HL-60 (cell line): Measurements from ENCODE around the gene SMLR1.

Experiments
- DNase-seq, 2 experiments: peaks; one replicate each; pipeline ENCODE4 v3.0.0-alpha.2; 2010 to 2020; ENCODE audit warnings: low read depth in 1 of 2, low spot score in 1 of 2
- H3K27ac ChIP-seq: fragments of 250-450 bp; sonication (Bioruptor Pico); replicated peaks from 2 replicates; pipeline ENCODE4 v1.5.1; 2020; ENCODE audit warnings: mild to moderate bottlenecking, moderate library complexity
- H3K27me3 ChIP-seq: fragments of 250-450 bp; sonication (Bioruptor Pico); 2 replicates; pipeline ENCODE4 v1.5.1; 2021; ENCODE audit warnings: mild to moderate bottlenecking, moderate library complexity; ENCODE audit not compliant: insufficient read depth, poor library complexity, severe bottlenecking
- H3K4me3 ChIP-seq: replicated peaks from 2 replicates; pipeline ENCODE4 v1.5.1; 2011; ENCODE audit warnings: mild to moderate bottlenecking, control low read depth, low read length; ENCODE audit not compliant: insufficient read depth
- GABPA ChIP-seq: IDR thresholded peaks from 2 replicates; pipeline ENCODE4 v1.6.1; 2012; ENCODE audit warnings: low read depth
- POLR2AphosphoS5 ChIP-seq: IDR thresholded peaks from 2 replicates; pipeline ENCODE4 v1.6.1; 2012; ENCODE audit warnings: low read depth
- REST ChIP-seq: IDR thresholded peaks from 2 replicates; pipeline ENCODE4 v1.6.1; 2012; ENCODE audit warnings: low read depth; ENCODE audit not compliant: insufficient replicate concordance
- SPI1 ChIP-seq: IDR thresholded peaks from 2 replicates; pipeline ENCODE4 v1.6.1; 2012; ENCODE audit warnings: low read depth, mild to moderate bottlenecking, borderline replicate concordance
- TF ChIP-seq, protein P1 (sequence below): IDR thresholded peaks from one replicate; pipeline ENCODE4 v1.5.1; 2011; ENCODE audit warnings: low read length, control low read depth, inconsistent platforms; ENCODE audit not compliant: insufficient read depth

SMLR1 gene

DNA sequence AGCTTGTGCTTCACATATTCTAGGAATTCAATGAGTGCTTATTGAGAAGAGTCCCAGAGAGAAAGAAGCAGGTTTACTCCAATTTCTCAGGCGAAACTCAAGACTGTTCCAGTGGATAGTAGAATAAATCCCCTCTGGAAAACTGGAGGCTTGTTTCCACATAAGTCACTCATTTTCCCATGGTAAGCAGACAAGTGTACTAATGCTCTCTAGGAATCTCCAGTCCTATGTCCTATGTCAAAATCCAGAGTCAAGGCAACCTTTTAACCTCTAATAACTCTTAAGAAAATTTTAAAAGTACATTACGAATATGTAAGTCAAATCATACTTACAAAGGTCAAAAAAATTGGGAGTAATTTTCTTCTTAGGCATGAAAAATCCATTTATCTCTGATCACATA lies 35.2 kb downstream of the SMLR1 start:
- Histone ChIP-seq H3K27ac (no peak overlapping the region), H3K27me3 (no peaks in the 10 kb centered on the region), H3K4me3 (no peak overlapping the region)
- no peak for DNase-seq
- TF ChIP-seq REST (no peak), POLR2AphosphoS5 (no peak), GABPA (no peak), SPI1 (no peak)
- TF ChIP-seq, protein P1, sequence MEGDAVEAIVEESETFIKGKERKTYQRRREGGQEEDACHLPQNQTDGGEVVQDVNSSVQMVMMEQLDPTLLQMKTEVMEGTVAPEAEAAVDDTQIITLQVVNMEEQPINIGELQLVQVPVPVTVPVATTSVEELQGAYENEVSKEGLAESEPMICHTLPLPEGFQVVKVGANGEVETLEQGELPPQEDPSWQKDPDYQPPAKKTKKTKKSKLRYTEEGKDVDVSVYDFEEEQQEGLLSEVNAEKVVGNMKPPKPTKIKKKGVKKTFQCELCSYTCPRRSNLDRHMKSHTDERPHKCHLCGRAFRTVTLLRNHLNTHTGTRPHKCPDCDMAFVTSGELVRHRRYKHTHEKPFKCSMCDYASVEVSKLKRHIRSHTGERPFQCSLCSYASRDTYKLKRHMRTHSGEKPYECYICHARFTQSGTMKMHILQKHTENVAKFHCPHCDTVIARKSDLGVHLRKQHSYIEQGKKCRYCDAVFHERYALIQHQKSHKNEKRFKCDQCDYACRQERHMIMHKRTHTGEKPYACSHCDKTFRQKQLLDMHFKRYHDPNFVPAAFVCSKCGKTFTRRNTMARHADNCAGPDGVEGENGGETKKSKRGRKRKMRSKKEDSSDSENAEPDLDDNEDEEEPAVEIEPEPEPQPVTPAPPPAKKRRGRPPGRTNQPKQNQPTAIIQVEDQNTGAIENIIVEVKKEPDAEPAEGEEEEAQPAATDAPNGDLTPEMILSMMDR, result no peak

DNA sequence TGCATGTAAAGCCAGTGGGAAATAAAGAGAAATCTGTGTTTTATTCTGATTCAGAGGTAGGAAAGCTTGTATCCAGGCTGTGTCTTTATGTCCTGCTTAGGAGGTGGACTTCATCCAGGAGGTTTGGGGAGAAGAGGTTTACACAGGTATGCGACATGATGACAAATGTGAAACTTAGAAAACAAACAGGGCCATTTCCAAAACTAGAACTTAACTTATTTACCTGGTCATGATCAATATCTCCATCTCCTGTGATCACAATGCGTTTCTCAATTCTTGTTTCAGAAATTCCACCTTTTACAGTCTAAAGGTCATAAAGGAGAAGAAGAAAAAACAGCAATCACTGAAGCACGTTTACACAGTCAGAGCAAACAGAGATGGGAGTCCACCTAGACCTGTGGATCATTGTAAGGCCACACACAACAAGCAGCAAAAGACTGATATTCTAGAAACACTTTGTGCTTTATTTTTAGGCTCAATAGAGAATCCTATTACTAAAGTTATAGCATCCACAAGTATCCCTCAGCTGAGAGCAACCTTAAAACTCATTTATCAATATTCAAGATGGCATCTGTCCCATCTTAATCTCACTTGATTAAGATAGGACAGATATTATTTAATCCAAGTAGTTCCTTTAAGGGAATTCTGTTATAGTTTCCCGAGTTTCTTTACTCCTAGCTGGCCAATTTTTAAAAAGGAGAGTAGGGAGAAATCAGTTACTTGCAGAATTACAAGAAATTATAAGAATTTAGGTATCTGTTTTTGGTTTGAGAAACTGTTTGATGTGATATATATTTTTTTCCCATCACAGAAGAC lies 36.4 kb downstream of the SMLR1 start:
- TF ChIP-seq REST (no peak), SPI1 (no peak), GABPA (no peak), POLR2AphosphoS5 (no peak)
- TF ChIP-seq, protein P1, result no peak
- H3K27me3 ChIP-seq, result no peaks in the 10 kb centered on the region
- no peak for DNase-seq
- no peak overlapping the region for H3K27ac ChIP-seq
- no peak overlapping the region for H3K4me3 ChIP-seq

- no peak overlapping the region for H3K4me3 ChIP-seq
- no peak for TF ChIP-seq POLR2AphosphoS5
- no peak for TF ChIP-seq SPI1
- no peak for TF ChIP-seq GABPA
- TF ChIP-seq REST, result no peak
- TF ChIP-seq, protein P1, result no peak
- no peak for DNase-seq
- no peak overlapping the region for H3K27ac ChIP-seq
- H3K27me3 ChIP-seq, result no peaks in the 10 kb centered on the region
Observed at GRCh38 chr6:130864344-130864743, 37.1 kb downstream of the SMLR1 start.
